ENCODE results near the gene MARK2.
A peak's percentile ranks its signal among the peaks of the same experiment; 100 is the strongest.
"Not testable (repeated sequence)": the region's sequence is repeated elsewhere in the genome, so short reads cannot be mapped to it uniquely, and the experiment has no call there.

MARK2 gene

GRCh38 chr11:63858628-63859550, 20.0 kb downstream of the MARK2 start:
- no peak for DNase-seq

- no peak for DNase-seq
Measured at GRCh38 chr11:63862923-63863322, 24.0 kb downstream of the MARK2 start.

DNA sequence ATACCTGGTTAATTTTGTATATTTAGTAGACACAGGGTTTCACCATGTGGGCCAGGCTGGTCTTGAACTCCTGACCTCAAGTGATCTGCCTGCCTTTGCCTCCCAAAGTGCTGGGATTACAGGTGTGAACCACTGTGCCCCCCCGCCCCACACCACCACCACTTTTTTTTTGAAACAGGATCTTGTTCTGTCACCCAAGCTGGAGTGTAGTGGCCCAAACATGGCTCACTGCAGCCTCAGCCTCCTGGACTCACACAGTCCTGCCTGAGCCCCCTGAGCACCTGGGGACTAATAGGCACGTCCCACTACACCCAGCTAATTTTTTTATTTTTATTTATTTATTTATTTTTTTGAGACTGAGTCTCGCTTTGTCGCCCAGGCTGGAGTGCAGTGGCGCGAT, 24.7 kb downstream of the MARK2 start:
- DNase-seq: not testable (repeated sequence)

GRCh38 chr11:63866211-63866610, 27.3 kb downstream of the MARK2 start:
- DNase-seq: no peak

DNA sequence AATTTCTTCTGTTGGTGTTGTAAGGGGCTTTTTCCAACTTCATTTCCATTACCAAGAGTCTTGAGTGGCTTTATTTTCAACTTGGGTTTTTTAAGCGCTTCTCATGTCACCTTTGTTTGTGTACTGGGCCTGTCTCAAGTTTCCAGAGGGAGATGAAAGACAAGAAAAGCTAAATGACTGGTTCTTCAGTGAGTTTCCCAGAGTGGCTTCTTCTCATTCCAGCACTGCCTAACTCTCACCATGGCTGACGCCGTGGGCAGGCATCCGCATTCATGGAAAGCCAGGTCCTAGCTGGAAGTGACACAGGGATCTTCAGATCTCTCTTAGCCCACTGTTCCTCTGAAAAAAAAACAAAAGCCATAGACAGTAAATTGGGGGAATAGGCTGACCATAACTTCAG, 28.6 kb downstream of the MARK2 start:
- no peak for DNase-seq

- DNase-seq: no peak
Measured at GRCh38 chr11:63868399-63869064, 29.6 kb downstream of the MARK2 start.

- DNase-seq: no peak
Measured at GRCh38 chr11:63869171-63869591, 30.3 kb downstream of the MARK2 start.

DNA sequence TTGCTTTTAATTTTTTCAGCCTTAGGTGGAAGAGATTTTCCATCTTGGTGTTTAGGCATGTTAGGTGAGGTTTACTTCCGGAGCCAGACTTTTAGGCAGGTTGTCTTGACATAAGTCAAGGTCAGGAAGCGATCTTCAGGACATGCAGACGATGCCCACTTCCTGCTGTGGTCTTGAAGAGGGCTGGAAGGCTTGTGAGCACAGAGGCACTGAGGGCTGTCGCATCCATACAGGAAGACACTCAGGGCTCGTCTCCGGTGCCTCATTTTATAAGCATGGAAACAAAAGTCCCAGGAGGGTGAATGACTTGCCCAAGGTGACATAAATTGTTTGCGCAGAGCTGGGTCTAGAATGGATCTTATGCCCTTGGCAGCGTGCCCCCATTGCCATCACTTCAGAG, 30.8 kb downstream of the MARK2 start:
- DNase-seq: no peak

DNA sequence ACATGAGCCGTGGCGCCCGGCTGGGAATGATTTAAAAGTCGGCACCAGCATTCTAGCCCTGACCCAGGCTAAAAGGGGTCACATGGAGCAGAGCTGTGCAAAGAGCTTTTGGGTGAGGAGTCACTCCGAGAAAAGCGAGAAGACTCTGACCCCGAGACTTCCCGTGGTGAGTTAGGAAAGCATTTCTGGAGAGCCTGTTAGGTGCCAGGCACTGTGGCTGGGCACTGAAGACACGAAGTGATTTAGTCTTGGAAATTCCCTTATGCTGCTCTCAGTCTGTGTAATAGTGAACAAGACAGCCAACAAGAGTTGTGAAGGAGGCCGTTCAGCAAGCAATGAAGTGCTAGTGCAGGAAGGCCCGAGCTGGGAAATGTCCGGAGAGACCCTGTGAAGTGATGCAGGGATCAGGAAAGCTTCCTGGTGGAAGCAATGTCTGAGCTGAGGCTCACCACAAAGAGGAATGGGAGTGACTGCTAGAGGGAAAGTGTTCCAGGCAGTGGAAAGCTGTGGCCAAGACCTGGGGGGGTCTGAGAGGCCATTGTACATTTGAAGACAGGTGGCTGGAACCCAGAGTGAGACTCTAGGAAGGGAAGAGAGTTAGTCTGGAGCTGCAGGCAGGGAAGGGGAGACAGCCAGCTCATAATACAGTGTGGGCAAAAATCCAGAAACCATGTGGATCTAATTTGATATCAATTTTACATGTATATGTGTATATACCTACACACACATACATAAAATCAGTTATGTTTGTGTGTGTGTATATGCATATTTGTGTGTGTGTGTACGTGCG, 31.6 kb downstream of the MARK2 start:
- DNase-seq: no peak

DNA sequence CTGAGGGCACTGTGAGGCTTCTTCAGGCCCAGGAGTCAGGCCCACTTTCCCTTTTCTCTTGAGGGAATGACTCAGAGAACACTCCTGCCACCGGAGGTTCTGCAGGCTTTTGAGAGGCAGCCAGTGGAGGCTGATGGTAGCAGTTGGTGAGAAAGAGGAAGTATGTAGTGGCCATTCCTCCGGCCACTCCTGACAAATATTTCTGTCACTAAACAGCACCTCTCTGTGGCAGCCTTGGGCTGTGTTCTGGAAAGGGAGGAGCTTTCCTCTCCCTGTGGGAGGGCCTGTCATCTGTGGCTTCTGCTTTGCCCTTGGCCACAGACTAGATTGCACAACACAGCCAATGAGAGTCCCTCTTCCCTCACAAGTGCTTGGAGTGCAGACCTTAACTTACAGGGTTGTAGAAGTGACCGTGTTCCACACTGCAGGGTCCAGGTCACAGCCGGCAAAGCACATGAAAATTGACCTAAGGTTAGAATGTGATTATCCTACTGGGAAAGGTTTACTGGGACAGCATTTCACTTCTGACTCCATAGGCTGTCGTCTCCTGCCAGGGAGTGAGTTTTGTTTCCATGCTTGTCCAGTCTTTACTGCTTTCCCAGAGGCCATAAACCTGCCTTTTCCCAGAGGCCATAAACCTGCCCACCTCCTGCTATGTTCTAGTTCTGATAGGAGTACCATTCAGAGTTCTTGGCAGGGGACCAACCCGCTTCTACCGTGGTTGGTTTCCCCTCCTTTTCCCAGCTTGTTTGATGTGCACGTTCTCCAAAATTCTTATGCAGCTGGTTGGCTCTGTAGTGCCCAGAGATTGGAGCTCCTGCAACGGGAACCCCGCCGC, 33.3 kb downstream of the MARK2 start:
- peak; percentile 82 for DNase-seq

- no peak for DNase-seq
Measured at GRCh38 chr11:63872800-63873197, 33.9 kb downstream of the MARK2 start.

DNA sequence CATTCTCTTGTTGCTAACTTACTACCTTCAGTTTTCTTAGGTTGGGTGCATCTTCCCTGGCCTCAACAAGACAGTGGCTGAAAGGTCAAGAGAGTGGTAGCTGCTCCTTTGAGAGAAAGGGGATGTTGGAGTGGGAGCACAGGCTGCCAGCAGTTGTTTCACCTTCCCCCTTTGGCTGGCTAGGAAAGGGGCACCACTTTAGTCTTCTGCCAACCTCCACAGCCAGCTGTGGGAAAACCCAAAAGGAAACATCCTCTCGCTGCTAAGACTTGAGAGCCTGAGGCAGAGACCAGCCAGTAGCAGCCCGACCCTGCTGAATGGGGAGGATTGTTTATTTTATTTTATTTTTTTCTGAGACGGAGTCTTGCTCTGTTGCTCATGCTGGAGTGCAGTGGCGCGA, 34.4 kb downstream of the MARK2 start:
- DNase-seq: no peak

DNA sequence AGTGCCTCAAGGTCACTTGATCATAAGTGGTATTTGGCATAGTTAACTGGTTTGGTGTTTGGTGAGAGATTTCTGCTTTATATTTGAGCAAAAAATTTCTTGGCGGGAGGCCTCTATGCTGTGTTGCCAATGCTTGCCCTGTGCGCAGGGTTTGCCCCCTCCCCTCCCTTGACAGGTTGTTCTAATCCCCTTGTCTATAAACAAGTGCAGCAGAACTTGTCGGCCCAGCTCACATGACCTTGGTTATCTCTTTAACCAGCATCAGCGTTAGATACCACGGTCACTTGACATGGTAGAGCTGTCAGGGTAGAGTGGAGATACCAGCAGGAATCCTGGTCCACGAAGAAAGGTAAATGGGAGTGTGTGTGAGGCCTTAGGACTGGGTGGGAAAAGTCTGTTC, 35.6 kb downstream of the MARK2 start:
- DNase-seq: no peak

- DNase-seq: no peak
Measured at GRCh38 chr11:63875506-63876065, 36.7 kb downstream of the MARK2 start.

GRCh38 chr11:63876616-63877015, 37.7 kb downstream of the MARK2 start:
- no peak for DNase-seq

DNA sequence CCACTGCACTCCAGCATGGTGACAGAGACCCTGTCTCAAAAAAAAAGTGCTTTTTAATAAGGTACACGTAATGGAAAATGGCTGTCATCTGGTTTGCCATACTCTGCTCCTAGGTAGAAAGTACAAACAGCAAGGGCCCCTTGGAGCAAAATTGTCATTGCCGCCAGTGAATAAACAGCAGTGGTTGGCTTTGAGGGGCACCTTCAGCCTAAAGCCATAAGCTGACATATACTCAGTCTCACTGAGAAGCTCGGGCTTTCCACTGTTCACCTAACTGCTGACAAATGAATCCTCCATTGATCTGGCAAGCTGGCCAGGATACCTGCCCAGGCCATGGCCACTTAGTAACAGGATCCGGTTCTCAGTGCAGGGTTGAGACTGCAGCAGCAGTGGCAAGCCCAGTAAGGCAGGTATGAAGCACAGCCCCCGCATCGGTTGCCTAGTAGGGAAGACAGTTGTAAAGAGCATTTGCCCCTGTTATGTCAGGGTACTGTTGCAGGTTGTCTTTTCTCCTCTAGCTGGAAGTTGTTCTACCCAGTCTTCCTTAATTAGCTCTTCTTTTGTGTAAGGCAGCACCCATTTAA, 38.8 kb downstream of the MARK2 start:
- DNase-seq: no peak

DNA sequence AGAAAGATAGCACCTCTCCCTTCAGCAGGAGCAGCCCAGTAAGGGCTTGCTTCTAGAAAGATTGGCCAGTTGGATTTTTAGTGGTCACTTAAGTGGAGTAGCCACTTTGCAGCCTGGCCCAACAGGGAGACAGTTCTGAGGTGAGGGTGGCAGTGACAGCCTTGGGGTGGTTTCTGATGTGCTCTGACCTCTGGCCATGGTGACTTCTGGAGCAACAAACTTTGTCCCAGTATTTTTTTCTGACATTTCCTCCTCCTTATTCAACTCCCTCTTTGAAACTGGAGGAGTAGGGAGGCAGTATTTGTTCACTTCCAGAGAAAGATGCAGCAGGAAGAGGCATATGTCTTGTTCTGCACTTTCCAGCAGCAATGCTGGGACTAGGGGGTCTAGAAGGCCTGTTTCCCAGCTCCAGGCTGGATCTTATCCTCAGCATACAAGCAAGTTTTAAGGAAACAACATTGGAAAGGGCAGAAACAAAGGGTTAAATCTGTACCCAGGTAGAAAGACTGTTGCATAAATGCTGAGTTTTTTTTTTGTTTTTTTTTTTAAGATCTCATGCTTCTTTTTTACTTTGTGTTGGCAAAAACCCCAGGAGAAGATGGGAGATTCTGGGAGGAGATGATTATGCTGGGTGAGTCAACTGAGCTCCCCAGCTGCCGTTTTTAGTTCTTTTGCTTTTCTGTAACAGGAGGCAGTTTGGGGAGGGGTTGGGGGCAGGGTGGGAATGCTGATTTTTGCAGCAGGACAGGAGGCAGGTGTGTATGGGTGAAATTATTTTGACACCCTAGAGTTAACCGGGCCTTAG, 40.9 kb downstream of the MARK2 start:
- no peak for DNase-seq

GRCh38 chr11:63880403-63880790, 41.5 kb downstream of the MARK2 start:
- no peak for DNase-seq

DNA sequence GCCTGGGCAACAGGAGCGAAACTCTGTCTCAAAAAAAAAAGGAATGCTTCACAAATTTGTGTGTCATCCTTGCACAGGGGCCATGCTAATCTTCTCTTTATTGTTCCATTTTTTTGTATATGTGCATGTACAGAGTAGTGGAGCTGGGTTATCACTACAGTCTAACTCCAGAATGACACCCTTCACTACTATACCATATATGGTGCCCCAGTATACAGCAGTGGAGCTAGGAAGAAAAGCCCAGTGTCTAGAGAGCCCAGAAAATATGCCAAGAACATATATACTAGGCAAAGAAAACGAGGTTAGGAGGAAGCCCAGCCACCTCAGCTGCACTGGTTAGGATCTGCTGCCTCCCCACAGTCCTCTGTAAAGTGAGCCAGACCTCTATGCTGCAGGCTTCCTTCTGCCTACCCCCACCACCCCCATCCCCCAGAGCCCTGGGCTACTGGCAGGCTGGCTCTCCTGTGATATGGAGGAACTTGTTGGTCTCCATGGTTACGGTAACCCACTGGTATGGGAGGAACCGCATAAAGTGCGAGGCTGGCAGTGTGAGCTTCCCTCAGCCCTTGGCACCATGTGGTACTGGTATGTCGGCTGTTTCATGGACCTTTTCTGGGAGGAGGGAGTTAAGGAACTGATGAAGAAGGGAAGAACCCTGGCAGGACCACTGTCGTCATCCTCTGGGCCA, 43.8 kb downstream of the MARK2 start:
- DNase-seq: no peak

DNA sequence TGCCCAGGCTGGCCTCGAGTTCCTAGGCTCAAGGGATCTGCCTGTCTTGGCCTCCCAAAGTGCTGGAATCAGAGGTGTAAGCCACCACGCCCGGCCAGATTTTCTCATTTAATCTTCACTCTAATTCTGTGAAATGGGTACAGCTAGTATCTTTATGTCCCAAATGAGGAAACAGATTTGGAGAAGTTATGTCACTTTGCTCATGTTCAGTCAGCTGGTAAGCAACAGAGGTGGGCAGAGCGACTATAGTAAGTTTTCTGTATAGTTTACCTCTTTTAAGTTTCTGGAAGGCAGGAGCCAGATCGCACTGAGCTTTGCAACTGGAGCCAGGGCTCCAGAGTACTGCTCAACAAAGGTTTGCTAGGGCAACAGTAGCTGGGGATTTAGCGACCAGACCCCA, 44.9 kb downstream of the MARK2 start:
- DNase-seq: no peak

All from T1000 (cell line).